CD4-positive, CD25-positive, alpha-beta regulatory T cell (primary cell): ENCODE data around the gene SLC22A14. TPM values are rescaled to one million over a fixed set of nuclear protein-coding genes. Genes with fewer than 3 reads are reported as not detected.
"Not testable (repeated sequence)": the region's sequence is repeated elsewhere in the genome, so short reads cannot be mapped to it uniquely, and the experiment has no call there.

Experiments used
- ATAC-seq, 2 donors: fragments of 150-1000 bp; cut with Tn5 transposase; one replicate each; pipeline ENCODE4 v1.10.0; 2021; ENCODE audit warnings: low read depth in 2 of 2, moderate number of reproducible peaks in 2 of 2, moderate library complexity in 1 of 2
- DNase-seq, 3 donors: peaks; one replicate each; pipeline versions ENCODE4 v3.0.0 to v3.0.0-alpha.2; 2012 to 2022; ENCODE audit warnings: mixed read lengths in 1 of 3
- H3K27ac ChIP-seq: one replicate; pipeline ENCODE4 v1.7.0; 2013; ENCODE audit warnings: mild to moderate bottlenecking, low read length; ENCODE audit not compliant: insufficient read depth, poor library complexity, severe bottlenecking
- H3K27me3 ChIP-seq: one replicate; pipeline ENCODE4 v1.7.0; 2013; ENCODE audit warnings: low read length; ENCODE audit not compliant: control insufficient read depth, insufficient read depth
- H3K36me3 ChIP-seq: one replicate; pipeline ENCODE4 v1.7.0; 2013; ENCODE audit warnings: mild to moderate bottlenecking, low read length, moderate library complexity; ENCODE audit not compliant: control insufficient read depth, insufficient read depth
- H3K4me1 ChIP-seq: 2 replicates; pipeline ENCODE4 v1.7.0; 2013; ENCODE audit warnings: mild to moderate bottlenecking, low read length; ENCODE audit not compliant: insufficient read depth, control insufficient read depth, poor library complexity, severe bottlenecking
- H3K4me3 ChIP-seq: one replicate; pipeline ENCODE4 v1.7.0; 2013; ENCODE audit warnings: low read depth, mild to moderate bottlenecking, low read length, moderate library complexity
- H3K9me3 ChIP-seq, 2 experiments: 1 replicate in 1 of 2; 2 replicates in 1 of 2; pipeline ENCODE4 v1.7.0; 2013; ENCODE audit warnings: low read length in 2 of 2, mild to moderate bottlenecking in 1 of 2, moderate library complexity in 1 of 2; ENCODE audit not compliant: control insufficient read depth in 2 of 2
- H3K27ac Mint-ChIP-seq, 3 donors: one replicate each; pipeline ENCODE4 v1.8.0; 2020 to 2022; ENCODE audit warnings: mild to moderate bottlenecking in 3 of 3, mixed read lengths in 3 of 3, moderate library complexity in 2 of 3
- H3K27me3 Mint-ChIP-seq: one replicate; pipeline ENCODE4 v1.8.0; 2022; ENCODE audit warnings: mild to moderate bottlenecking, mixed read lengths
- H3K36me3 Mint-ChIP-seq: one replicate; pipeline ENCODE4 v1.8.0; 2020; ENCODE audit warnings: mixed read lengths
- H3K4me1 Mint-ChIP-seq, 4 donors: one replicate each; pipeline ENCODE4 v1.8.0; 2020 to 2022; ENCODE audit warnings: mixed read lengths in 4 of 4, mild to moderate bottlenecking in 1 of 4
- H3K4me3 Mint-ChIP-seq, 4 donors: one replicate each; pipeline ENCODE4 v1.8.0; 2020 to 2022; ENCODE audit warnings: mild to moderate bottlenecking in 4 of 4, mixed read lengths in 4 of 4, moderate library complexity in 3 of 4
- H3K9me3 Mint-ChIP-seq, 7 donors: one replicate each; pipeline ENCODE4 v1.8.0; 2020 to 2022; ENCODE audit warnings: mixed read lengths in 7 of 7, mild to moderate bottlenecking in 3 of 7, moderate library complexity in 2 of 7
- polyA plus RNA-seq, 4 donors: library from polyadenylated mRNA; unstranded; fragments of 300-500 nt; fragmentation: Illumina TruSeq; gene quantifications; one replicate each; pipeline ENCODE4 v1.2.3, GENCODE V29; 2021
- total RNA-seq: library from RNA; stranded (reverse); gene quantifications from one replicate; pipeline ENCODE4 v1.2.3, GENCODE V29; 2022

SLC22A14 gene, protein sequence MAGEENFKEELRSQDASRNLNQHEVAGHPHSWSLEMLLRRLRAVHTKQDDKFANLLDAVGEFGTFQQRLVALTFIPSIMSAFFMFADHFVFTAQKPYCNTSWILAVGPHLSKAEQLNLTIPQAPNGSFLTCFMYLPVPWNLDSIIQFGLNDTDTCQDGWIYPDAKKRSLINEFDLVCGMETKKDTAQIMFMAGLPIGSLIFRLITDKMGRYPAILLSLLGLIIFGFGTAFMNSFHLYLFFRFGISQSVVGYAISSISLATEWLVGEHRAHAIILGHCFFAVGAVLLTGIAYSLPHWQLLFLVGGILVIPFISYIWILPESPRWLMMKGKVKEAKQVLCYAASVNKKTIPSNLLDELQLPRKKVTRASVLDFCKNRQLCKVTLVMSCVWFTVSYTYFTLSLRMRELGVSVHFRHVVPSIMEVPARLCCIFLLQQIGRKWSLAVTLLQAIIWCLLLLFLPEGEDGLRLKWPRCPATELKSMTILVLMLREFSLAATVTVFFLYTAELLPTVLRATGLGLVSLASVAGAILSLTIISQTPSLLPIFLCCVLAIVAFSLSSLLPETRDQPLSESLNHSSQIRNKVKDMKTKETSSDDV
- total RNA-seq (not detected), polyA plus RNA-seq (not detected)

DNA sequence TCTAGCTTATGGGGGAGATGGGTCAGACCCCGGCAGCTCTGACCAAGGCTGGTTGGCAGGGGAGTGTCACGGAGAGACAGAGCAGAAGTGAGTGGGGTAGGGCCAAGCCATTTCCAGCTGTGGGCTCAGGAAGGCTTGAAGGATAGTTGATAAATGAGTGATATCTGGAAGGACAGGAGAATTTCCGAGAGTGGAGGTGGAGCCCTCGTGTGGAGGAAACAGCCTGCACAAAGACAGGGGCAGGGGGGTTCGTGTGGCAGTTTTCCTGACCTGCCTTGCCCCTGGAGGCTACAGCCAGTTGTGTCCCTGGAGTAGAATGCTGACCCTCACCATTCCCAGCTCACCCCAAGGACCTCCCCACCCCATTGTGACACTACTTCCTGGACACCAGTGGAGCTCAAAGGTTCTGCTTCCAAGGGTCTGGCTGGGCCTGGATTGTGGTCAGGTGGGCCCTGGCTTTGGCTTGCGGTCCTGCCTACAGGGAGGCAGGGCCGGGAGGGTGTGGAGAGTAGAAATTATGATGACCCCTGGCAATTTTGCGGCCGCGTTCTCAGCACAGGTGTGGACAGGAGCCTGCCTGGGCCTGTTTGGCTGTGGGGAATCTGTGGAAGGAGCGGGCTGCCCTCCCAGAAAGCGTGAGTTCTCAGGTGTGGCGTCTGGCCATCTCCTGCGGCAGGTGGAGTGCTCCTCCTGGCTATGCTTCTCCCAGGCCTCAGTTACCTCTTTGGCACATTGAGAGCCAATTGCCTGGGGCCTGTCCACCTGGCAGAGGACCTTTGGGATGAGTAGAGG, at the start of gene SLC22A14:
Gene SLC22A14 (plus strand): TSS at position 400 of the 792 bp plus-strand sequence. CDS start 23,733 bp downstream, outside the sequence.
- H3K36me3 ChIP-seq: no peaks in the 10 kb centered on the region
- no peak within 1 kb of the TSS for H3K4me3 Mint-ChIP-seq
- H3K9me3 Mint-ChIP-seq: no peaks in the 10 kb centered on the region
- H3K27ac ChIP-seq: no peak within 1 kb of the TSS
- no peak within 1 kb of the TSS for H3K27ac Mint-ChIP-seq
- H3K36me3 Mint-ChIP-seq: peaks cover 8% of the 10 kb centered on the region
- H3K9me3 ChIP-seq: no peaks in the 10 kb centered on the region
- H3K4me3 ChIP-seq: no peak within 1 kb of the TSS
- H3K4me1 ChIP-seq: no peaks in the 10 kb centered on the region
- peaks cover 4% of the 10 kb centered on the region for H3K27me3 Mint-ChIP-seq
- no peaks in the 10 kb centered on the region for H3K27me3 ChIP-seq
- ATAC-seq (no peak), DNase-seq (no peak)
- H3K4me1 Mint-ChIP-seq: no peaks in the 10 kb centered on the region

DNA sequence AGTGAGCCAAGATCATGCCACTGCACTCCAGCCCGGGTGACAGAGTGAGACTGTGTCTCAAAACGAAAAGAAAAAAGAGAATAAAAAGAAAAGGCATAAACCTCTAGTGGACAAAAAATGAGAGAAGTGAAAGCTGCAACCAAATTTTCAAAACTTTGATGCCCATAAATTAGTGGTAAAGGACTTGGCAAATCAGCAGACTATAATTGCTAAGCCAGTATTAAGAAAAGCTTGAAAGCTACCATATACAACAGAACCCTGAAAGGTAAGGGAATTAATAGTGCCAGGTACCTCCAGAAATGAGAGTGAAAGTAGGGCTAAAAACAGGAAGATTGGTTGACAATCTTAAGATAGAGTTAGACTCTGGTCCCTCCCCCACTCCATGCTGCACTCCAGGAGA, 49.4 kb upstream of the SLC22A14 start:
- Mint-ChIP-seq H3K4me3 (no peak overlapping the region), H3K9me3 (peaks cover 0 to 17% (median 9%) of the 10 kb centered on the region in 7 donors), H3K36me3 (peaks cover 70% of the 10 kb centered on the region), H3K4me1 (peaks cover 0 to 12% (median 3%) of the 10 kb centered on the region in 4 donors), H3K27ac (peak overlapping the region in 2 of 3 donors; percentile 59 to 71), H3K27me3 (no peaks in the 10 kb centered on the region)
- peaks cover 7 to 8% of the 10 kb centered on the region in 2 experiments for H3K9me3 ChIP-seq
- no peak for DNase-seq
- no peaks in the 10 kb centered on the region for H3K4me1 ChIP-seq
- H3K36me3 ChIP-seq: peaks cover 53% of the 10 kb centered on the region
- no peaks in the 10 kb centered on the region for H3K27me3 ChIP-seq
- no peak for ATAC-seq
- no peak overlapping the region for H3K4me3 ChIP-seq
- no peak overlapping the region for H3K27ac ChIP-seq

- ATAC-seq: no peak
- peaks cover 65% of the 10 kb centered on the region for H3K36me3 ChIP-seq
- peak overlapping the region in 1 of 3 donors; percentile 23 for H3K27ac Mint-ChIP-seq
Measured at GRCh38 chr3:38235466-38235865, 46.6 kb upstream of the SLC22A14 start.

GRCh38 chr3:38238416-38239008, 43.6 kb upstream of the SLC22A14 start:
- Mint-ChIP-seq H3K36me3 (peaks cover 72% of the 10 kb centered on the region), H3K4me1 (peaks cover 0 to 22% (median 0%) of the 10 kb centered on the region in 4 donors), H3K27ac (no peak overlapping the region), H3K4me3 (no peak overlapping the region), H3K27me3 (no peaks in the 10 kb centered on the region), H3K9me3 (peaks cover 0 to 30% (median 12%) of the 10 kb centered on the region in 7 donors)
- H3K36me3 ChIP-seq: peaks cover 64% of the 10 kb centered on the region
- no peak overlapping the region for H3K27ac ChIP-seq
- H3K4me3 ChIP-seq: no peak overlapping the region
- ATAC-seq: no peak
- DNase-seq: no peak
- H3K9me3 ChIP-seq: peaks cover 13 to 18% of the 10 kb centered on the region in 2 experiments
- no peaks in the 10 kb centered on the region for H3K27me3 ChIP-seq
- no peaks in the 10 kb centered on the region for H3K4me1 ChIP-seq

More at GRCh38 chr3:38235466-38235865, 46.6 kb upstream of the SLC22A14 start:
- DNase-seq: no peak
- H3K36me3 Mint-ChIP-seq: peaks cover 84% of the 10 kb centered on the region
- no peak overlapping the region for H3K4me3 Mint-ChIP-seq
- peaks cover 0 to 17% (median 0%) of the 10 kb centered on the region in 4 donors for H3K4me1 Mint-ChIP-seq
- no peaks in the 10 kb centered on the region for H3K27me3 Mint-ChIP-seq
- Histone ChIP-seq H3K27me3 (no peaks in the 10 kb centered on the region), H3K4me1 (no peaks in the 10 kb centered on the region), H3K27ac (no peak overlapping the region), H3K4me3 (no peak overlapping the region), H3K9me3 (peaks cover 13 to 18% of the 10 kb centered on the region in 2 experiments)
- H3K9me3 Mint-ChIP-seq: peaks cover 0 to 30% (median 12%) of the 10 kb centered on the region in 7 donors

DNA sequence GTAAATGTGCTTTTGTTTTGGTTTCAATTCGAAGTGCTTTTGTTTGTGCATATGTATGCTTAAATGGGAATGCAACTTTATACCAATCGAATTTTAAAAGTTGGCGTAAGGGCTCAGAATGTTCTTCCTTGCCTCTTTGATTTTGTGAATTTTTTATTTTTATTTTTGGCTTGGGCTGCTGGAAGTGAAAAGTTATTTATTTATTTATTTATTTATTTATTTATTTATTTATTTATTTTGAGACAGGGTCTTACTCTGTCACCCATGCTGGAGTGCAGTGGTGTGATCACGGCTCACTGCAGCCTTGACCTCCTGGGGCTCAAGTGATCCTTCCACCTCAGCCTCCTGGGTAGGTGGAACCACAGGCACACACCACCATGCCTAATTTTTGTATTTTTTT, 39.3 kb upstream of the SLC22A14 start:
- H3K4me1 ChIP-seq, ATAC-seq, H3K4me3 ChIP-seq, H3K27ac ChIP-seq, DNase-seq, H3K27me3 Mint-ChIP-seq, H3K27me3 ChIP-seq, H3K27ac Mint-ChIP-seq, H3K4me3 Mint-ChIP-seq: not testable (repeated sequence)
- Mint-ChIP-seq H3K36me3 (peaks cover 60% of the 10 kb centered on the region), H3K4me1 (peaks cover 2 to 17% (median 5%) of the 10 kb centered on the region in 4 donors), H3K9me3 (peaks cover 0 to 16% (median 3%) of the 10 kb centered on the region in 7 donors)
- peaks cover 4 to 11% of the 10 kb centered on the region in 2 experiments for H3K9me3 ChIP-seq
- H3K36me3 ChIP-seq: peaks cover 59% of the 10 kb centered on the region

GRCh38 chr3:38245930-38246329, 36.2 kb upstream of the SLC22A14 start:
- no peak for ATAC-seq
- no peak for DNase-seq
- peaks cover 3% of the 10 kb centered on the region for H3K4me1 ChIP-seq
- H3K9me3 ChIP-seq: no peaks in the 10 kb centered on the region
- no peak overlapping the region for H3K4me3 ChIP-seq
- Mint-ChIP-seq H3K36me3 (peaks cover 51% of the 10 kb centered on the region), H3K27ac (peak overlapping the region in 2 of 3 donors; percentile 10 to 15), H3K9me3 (no peaks in the 10 kb centered on the region), H3K4me3 (no peak overlapping the region), H3K4me1 (peaks cover 5 to 10% (median 7%) of the 10 kb centered on the region in 4 donors), H3K27me3 (no peaks in the 10 kb centered on the region)
- no peaks in the 10 kb centered on the region for H3K27me3 ChIP-seq
- no peak overlapping the region for H3K27ac ChIP-seq
- H3K36me3 ChIP-seq: peaks cover 60% of the 10 kb centered on the region

DNA sequence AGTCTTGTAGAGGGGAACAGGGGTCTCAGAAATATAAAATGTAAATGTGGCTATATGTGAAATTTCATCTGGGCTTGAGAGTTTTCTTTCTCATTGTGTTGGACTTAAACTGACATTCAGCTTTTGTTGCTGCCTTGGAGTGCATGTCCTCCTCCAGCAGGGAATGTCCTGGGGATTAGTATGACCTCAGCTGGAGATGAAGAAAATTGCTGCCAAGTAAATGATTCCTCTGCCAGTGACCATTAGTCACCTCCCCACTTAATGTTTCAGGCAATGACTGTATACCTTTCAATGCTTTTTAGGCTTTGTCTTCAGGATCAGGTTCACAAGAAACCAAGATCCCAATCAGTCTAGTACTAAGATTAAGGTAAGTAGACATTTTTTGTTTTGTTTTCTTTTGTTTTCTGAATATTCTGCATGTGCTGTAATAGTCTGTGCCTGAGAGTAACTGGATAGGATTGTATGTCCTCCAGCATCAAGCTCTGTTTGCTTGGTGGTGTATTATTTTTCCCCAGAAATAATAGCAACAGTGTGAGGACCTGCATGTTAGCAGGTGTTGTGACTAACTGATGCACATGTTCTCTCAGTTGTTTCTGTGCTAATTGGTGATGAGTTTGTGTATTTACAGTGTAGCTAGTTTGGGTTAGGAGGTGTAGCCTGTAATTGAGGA, 34.6 kb upstream of the SLC22A14 start:
- H3K27me3 Mint-ChIP-seq: no peaks in the 10 kb centered on the region
- H3K27ac Mint-ChIP-seq: peak overlapping the region; percentile 43 to 72 (median 72)
- Histone ChIP-seq H3K27ac (no peak overlapping the region), H3K4me3 (no peak overlapping the region), H3K36me3 (peaks cover 65% of the 10 kb centered on the region), H3K4me1 (peaks cover 3% of the 10 kb centered on the region), H3K9me3 (no peaks in the 10 kb centered on the region), H3K27me3 (no peaks in the 10 kb centered on the region)
- peaks cover 56% of the 10 kb centered on the region for H3K36me3 Mint-ChIP-seq
- ATAC-seq (no peak), DNase-seq (no peak)
- H3K9me3 Mint-ChIP-seq: no peaks in the 10 kb centered on the region
- H3K4me1 Mint-ChIP-seq: peaks cover 5 to 8% (median 7%) of the 10 kb centered on the region in 4 donors
- H3K4me3 Mint-ChIP-seq: no peak overlapping the region
